OCI-LY7 (cell line): ENCODE data around the gene AKAP9.

Source experiments
- CTCF ChIP-seq: fragments of 200-600 bp; sonication (generic); conservative IDR thresholded peaks from 2 replicates; pipeline ENCODE4 v1.5.1; 2014; ENCODE audit warnings: mild to moderate bottlenecking, antibody characterized with exemption, low read length, moderate library complexity, mixed read lengths
- EZH2phosphoT487 ChIP-seq: fragments of 200-600 bp; sonication (generic); IDR thresholded peaks from 2 replicates; pipeline ENCODE4 v1.6.1; 2018; ENCODE audit warnings: low read depth, borderline replicate concordance, mild to moderate bottlenecking, mixed run types, antibody characterized with exemption, low read length, moderate library complexity, mixed read lengths

- TF ChIP-seq CTCF: no peak
- no peak for TF ChIP-seq EZH2phosphoT487
Observed at GRCh38 chr7:92034116-92034515, 93.5 kb downstream of the AKAP9 start.
